HepG2 (cell line): ENCODE data around the gene APOC4. TPM values are rescaled to one million over a fixed set of nuclear protein-coding genes. Genes with fewer than 3 reads are reported as not detected.
A peak's percentile ranks its signal among the peaks of the same experiment; 100 is the strongest.

Experiments
- ATAD3A ChIP-seq: sonication (generic); formaldehyde crosslinking; IDR thresholded peaks from 2 replicates; pipeline ENCODE4 v1.4.0; 2020; ENCODE audit warnings: missing genetic modification reagents
- CREBL2 ChIP-seq: sonication (generic); formaldehyde crosslinking; IDR thresholded peaks from 2 replicates; pipeline ENCODE4 v1.8.1; 2023; ENCODE audit warnings: missing genetic modification reagents, mild to moderate bottlenecking, borderline replicate concordance
- GABPB1 ChIP-seq: IDR thresholded peaks from 2 replicates; pipeline ENCODE4 v1.6.1; 2016; ENCODE audit warnings: mild to moderate bottlenecking, missing genetic modification reagents, moderate library complexity, missing compliant biosample characterization
- GATAD1 ChIP-seq: IDR thresholded peaks from 2 replicates; pipeline ENCODE4 v1.6.1; 2016; ENCODE audit warnings: missing genetic modification reagents, missing compliant biosample characterization
- HMG20A ChIP-seq: IDR thresholded peaks from 2 replicates; pipeline ENCODE4 v1.6.1; 2016; ENCODE audit warnings: borderline replicate concordance
- HMGA1 ChIP-seq: sonication (generic); formaldehyde crosslinking; conservative IDR thresholded peaks from 2 replicates; pipeline ENCODE4 v1.4.0; 2020; ENCODE audit warnings: missing genetic modification reagents
- KAT2B ChIP-seq: fragments of 150-350 bp; IDR thresholded peaks from 2 replicates; pipeline ENCODE4 v1.6.1; 2014; ENCODE audit warnings: low read depth, low read length, borderline replicate concordance
- KLF13 ChIP-seq: sonication (generic); formaldehyde crosslinking; IDR thresholded peaks from 2 replicates; pipeline ENCODE4 v1.4.0; 2020; ENCODE audit warnings: mild to moderate bottlenecking, missing genetic modification reagents
- LBX2 ChIP-seq: sonication (generic); formaldehyde crosslinking; IDR thresholded peaks from 2 replicates; pipeline ENCODE4 v1.5.0; 2020; ENCODE audit warnings: missing genetic modification reagents, mild to moderate bottlenecking, borderline replicate concordance
- NCOA5 ChIP-seq: sonication (generic); formaldehyde crosslinking; IDR thresholded peaks from 2 replicates; pipeline ENCODE4 v1.4.0; 2020; ENCODE audit warnings: missing genetic modification reagents
- PCBP2 ChIP-seq: fragments of 200-400 bp; formaldehyde crosslinking; optimal IDR thresholded peaks from 2 replicates; pipeline ENCODE3; 2018; ENCODE audit warnings: low read length, low read depth; ENCODE audit not compliant: poor library complexity, severe bottlenecking
- PRPF4 ChIP-seq: fragments of 200-400 bp; formaldehyde crosslinking; IDR thresholded peaks from 2 replicates; pipeline ENCODE4 v1.6.1; 2016; ENCODE audit warnings: low read length, low read depth; ENCODE audit not compliant: poor library complexity, severe bottlenecking
- RBM22 ChIP-seq: fragments of 200-400 bp; formaldehyde crosslinking; optimal IDR thresholded peaks from 2 replicates; pipeline ENCODE3; 2017; ENCODE audit warnings: mild to moderate bottlenecking, low read length, moderate library complexity
- SAFB2 ChIP-seq: sonication (generic); formaldehyde crosslinking; IDR thresholded peaks from 2 replicates; pipeline ENCODE4 v1.5.1; 2020; ENCODE audit warnings: missing genetic modification reagents, low read depth, mild to moderate bottlenecking, borderline replicate concordance
- SSRP1 ChIP-seq: IDR thresholded peaks from 2 replicates; pipeline ENCODE4 v1.6.1; 2016; ENCODE audit warnings: control low read depth
- TAF1 ChIP-seq: sonication (generic); formaldehyde crosslinking; IDR thresholded peaks from 2 replicates; pipeline ENCODE4 v1.4.0; 2020; ENCODE audit warnings: missing genetic modification reagents
- TBX2 ChIP-seq: sonication (generic); formaldehyde crosslinking; IDR thresholded peaks from 2 replicates; pipeline ENCODE4 v1.5.0; 2020; ENCODE audit warnings: missing genetic modification reagents, mild to moderate bottlenecking, borderline replicate concordance
- TRIM22 ChIP-seq: fragments of 450-650 bp; IDR thresholded peaks from 2 replicates; pipeline ENCODE4 v1.6.1; 2017
- ZBTB25 ChIP-seq: IDR thresholded peaks from 2 replicates; pipeline ENCODE4 v1.6.1; 2018; ENCODE audit warnings: missing genetic modification reagents
- ZBTB44 ChIP-seq: sonication (generic); formaldehyde crosslinking; IDR thresholded peaks from 2 replicates; pipeline ENCODE4 v1.4.0; 2020; ENCODE audit warnings: missing genetic modification reagents
- ZFP62 ChIP-seq: sonication (generic); formaldehyde crosslinking; IDR thresholded peaks from 2 replicates; pipeline ENCODE4 v1.4.0; 2020; ENCODE audit warnings: missing genetic modification reagents
- ZFY ChIP-seq: sonication (generic); formaldehyde crosslinking; IDR thresholded peaks from 2 replicates; pipeline ENCODE4 v1.4.0; 2020; ENCODE audit warnings: missing genetic modification reagents
- ZKSCAN8 ChIP-seq: IDR thresholded peaks from 2 replicates; pipeline ENCODE4 v1.6.1; 2016; ENCODE audit warnings: borderline replicate concordance, missing genetic modification reagents, missing compliant biosample characterization
- ZNF138 ChIP-seq: sonication (generic); formaldehyde crosslinking; IDR thresholded peaks from 2 replicates; pipeline ENCODE4 v1.5.0; 2020; ENCODE audit warnings: mild to moderate bottlenecking, low read depth, missing genetic modification reagents
- ZNF253 ChIP-seq: sonication (generic); formaldehyde crosslinking; IDR thresholded peaks from 2 replicates; pipeline ENCODE4 v1.8.0; 2022; ENCODE audit warnings: mild to moderate bottlenecking, missing genetic modification reagents, borderline replicate concordance
- ZNF274 ChIP-seq: sonication (generic); formaldehyde crosslinking; IDR thresholded peaks from 2 replicates; pipeline ENCODE4 v1.5.1; 2020; ENCODE audit warnings: mild to moderate bottlenecking, missing genetic modification reagents
- ZNF331 ChIP-seq: sonication (generic); formaldehyde crosslinking; IDR thresholded peaks from 2 replicates; pipeline ENCODE4 v1.4.0; 2020; ENCODE audit warnings: missing genetic modification reagents
- ZNF724P ChIP-seq: sonication (generic); formaldehyde crosslinking; IDR thresholded peaks from 2 replicates; pipeline ENCODE4 v1.8.0; 2022; ENCODE audit warnings: missing genetic modification reagents, borderline replicate concordance
- ZNF879 ChIP-seq: sonication (generic); formaldehyde crosslinking; IDR thresholded peaks from 2 replicates; pipeline ENCODE4 v1.8.1; 2023; ENCODE audit warnings: missing genetic modification reagents
- polyA plus RNA-seq, 8 experiments: library from polyadenylated mRNA; depleted of rRNA in 3 of 8; stranded (reverse) in 7 of 8; unstranded in 1 of 8; fragments of >200 nt; fragmentation: Illumina TruSeq in 4 of 8; extraction: Trizol in 4 of 8; gene quantifications; 2 replicates each; pipeline versions ENCODE4 v1.2.1 to v1.2.3, GENCODE V29; 2011 to 2016; ENCODE audit warnings: low read depth in 4 of 8, missing spikeins in 1 of 8, mixed read lengths in 1 of 8; ENCODE audit not compliant: insufficient read depth in 1 of 8
- total RNA-seq, 5 experiments: library from RNA; depleted of rRNA; stranded (reverse); fragments of >200 nt; fragmentation: Illumina TruSeq; extraction: Trizol; gene quantifications; 2 replicates each; pipeline ENCODE4 v1.2.3, GENCODE V29; 2016; ENCODE audit warnings: low read depth in 1 of 5

Gene APOC4
- total and polyA plus RNA-seq, 2 of the 13 experiments (the other 11 are each of a cell fraction or from before 2014, with no cell fraction given), result 0.46 TPM; not detected in 1

- TF ChIP-seq ZBTB44 (CRISPR knock-in tag) (no peak), ZNF253 (CRISPR knock-in tag) (no peak), ZBTB25 (CRISPR knock-in tag) (no peak), CREBL2 (CRISPR knock-in tag) (no peak), ZNF724P (CRISPR knock-in tag) (no peak), ZNF138 (CRISPR knock-in tag) (no peak), RBM22 (no peak), KLF13 (no peak), LBX2 (CRISPR knock-in tag) (no peak), ATAD3A (CRISPR knock-in tag) (no peak), TAF1 (CRISPR knock-in tag) (no peak), TRIM22 (no peak), KAT2B (no peak), SSRP1 (CRISPR knock-in tag) (no peak), TBX2 (CRISPR knock-in tag) (peak; percentile 57; the same call in 1 of the 2 replicates), NCOA5 (CRISPR knock-in tag) (no peak), GATAD1 (no peak), SAFB2 (CRISPR knock-in tag) (no peak), ZNF879 (CRISPR knock-in tag) (no peak), GABPB1 (CRISPR knock-in tag) (peak; percentile 64), ZFY (no peak), PRPF4 (no peak), HMGA1 (CRISPR knock-in tag) (no peak), ZNF274 (no peak), ZKSCAN8 (no peak), ZNF331 (CRISPR knock-in tag) (peak; percentile 74), ZFP62 (CRISPR knock-in tag) (no peak), HMG20A (CRISPR knock-in tag) (peak; percentile 48; the same call in 1 of the 2 replicates), PCBP2 (no peak)
Observed at GRCh38 chr19:44912854-44913253, 29.2 kb upstream of the APOC4 start (continued).
